IPS DF 4.7 (cell line): ENCODE measurements around the gene DCUN1D5.

ENCODE experiments used
- DNase-seq: peaks from one replicate; pipeline ENCODE4 v3.0.0-alpha.2; 2013; ENCODE audit warnings: low spot score; ENCODE audit errors: extremely low read depth

Gene DCUN1D5

GRCh38 chr11:103091801-103092524 is at the start of gene DCUN1D5:
DCUN1D5 (minus strand) TSS chr11:103092160; CDS start chr11:103091872, 288 bp downstream.
- DNase-seq = peak; percentile 89

DNA sequence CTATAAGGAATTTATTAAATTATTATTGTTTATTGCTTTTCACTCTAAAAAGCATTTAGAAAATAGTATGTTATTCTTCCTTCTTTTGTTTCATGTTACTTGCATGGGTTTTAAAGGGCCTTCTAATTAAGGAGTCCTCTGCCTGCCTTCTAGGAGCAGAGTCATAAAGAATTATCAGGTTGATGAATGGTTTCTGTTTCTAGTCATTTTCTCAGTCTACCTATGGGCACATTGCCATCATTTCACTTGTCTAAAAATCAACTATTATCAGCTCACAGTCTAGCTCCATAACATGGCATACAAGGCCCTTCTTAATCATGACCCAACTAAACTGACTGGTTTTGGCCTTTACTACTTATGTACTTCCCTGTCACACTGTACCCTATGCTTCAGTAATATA is 33.5 kb upstream of the DCUN1D5 start:
- DNase-seq = no peak

GRCh38 chr11:103114836-103115235 is 22.9 kb upstream of the DCUN1D5 start:
- no peak for DNase-seq

DNA sequence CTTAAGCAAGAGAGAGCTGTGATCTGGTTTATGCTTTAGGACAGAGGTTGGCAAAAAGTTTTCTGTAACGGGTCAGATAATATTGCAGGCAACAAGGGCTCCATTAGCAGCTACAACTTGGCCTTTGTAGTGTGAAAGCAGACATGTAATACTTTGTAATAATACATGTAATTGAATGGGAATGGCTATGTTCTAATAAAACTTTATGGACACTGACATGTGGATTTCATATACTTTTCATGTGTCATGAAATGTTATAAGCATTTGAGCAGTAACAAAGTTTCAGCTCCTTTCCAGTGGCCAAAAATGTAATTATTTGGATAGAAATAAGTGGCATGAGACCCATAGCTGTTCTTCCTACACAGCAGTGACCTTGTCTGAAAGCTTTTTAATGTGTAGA is 20.4 kb upstream of the DCUN1D5 start:
- DNase-seq = no peak

DNA sequence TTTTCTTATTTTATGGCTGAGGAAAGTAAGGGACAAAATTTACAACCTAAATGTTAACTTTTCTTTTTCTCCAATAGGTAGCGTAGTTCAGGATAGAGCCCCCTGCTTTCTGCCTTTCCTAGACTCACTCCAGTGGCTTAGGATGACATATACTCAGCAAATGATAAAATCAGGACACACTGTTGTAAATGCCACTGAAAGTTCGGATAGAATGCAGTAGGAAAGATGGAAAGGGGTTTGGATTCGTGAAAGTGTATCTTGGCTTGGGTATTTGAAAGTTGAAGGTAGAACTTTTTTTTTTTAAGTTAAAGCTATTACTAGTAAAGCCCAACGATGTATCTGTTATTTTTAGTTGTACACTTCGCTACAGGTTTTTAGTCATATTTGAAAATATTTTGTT is 19.4 kb upstream of the DCUN1D5 start:
- no peak for DNase-seq

- DNase-seq = no peak
Observed at GRCh38 chr11:103110391-103110790, 18.4 kb upstream of the DCUN1D5 start.

DNA sequence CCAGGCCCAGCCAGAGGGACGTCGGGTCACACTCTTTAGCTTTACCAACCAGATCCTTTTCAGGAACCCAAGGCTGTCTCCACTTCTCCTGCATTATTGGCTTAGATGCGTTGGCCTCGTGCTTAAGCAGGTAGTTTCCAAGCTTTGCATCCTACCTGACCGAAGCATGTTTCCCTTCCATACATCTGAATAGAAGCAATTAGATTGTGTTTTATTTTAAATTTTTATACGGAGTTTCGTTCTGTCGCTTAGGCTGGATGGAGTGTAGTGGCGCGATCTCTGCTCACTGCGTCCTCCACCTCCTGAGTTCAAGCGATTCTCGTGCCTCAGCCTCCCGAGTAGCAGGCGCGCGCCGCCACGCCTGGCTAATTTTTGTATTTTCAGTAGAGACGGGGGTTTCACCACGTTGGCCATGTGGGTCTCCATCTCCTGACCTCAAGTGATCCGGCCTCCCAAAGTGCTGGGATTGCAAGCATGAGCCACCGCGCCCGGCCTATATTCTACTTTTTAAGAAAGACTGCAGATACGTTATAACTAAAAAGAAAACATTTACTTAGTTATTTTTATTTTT is 17.9 kb upstream of the DCUN1D5 start:
- no peak for DNase-seq

DNA sequence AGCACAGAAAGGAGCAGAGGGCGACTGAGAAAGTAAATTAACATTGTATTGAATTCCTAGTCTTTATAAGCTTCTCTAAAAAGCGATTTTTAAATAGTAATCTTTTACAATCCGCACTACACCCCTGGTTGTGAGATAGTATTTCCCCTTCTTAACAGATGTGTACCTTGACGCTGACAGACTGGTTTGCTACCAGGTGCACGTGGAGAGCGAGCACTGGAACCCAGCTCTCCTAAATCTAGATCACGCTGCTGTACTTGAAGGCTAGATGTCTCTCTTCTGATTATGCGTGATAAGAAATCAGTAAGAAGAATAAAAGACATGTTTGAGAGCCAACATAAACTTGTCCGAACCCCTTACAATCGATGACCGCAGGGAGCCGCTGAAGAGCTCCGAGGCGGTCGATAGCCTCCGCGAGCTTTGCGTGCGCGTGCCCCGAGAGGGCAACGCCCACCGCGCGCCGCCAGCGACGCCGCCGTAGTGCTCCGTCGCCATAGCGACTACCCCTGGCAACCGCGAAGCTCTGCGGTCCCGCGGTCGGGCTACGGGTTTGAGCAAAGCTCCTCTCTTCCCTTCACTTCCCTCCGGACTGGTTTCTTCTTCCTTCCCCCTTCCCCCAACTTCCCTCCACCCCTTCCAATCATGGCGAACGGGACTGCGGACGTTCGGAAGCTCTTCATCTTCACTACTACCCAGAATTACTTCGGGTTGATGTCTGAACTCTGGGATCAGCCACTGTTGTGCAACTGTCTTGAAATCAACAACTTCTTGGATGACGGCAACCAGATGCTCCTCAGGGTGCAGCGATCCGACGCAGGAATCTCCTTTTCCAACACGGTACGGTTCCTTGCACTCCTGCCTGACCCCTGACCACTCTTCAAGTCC is 17.2 kb upstream of the DCUN1D5 start, which contains the start of gene DYNC2H1:
Gene DYNC2H1 (plus strand): TSS at position 494 of the 885 bp plus-strand sequence. CDS start 149 bp downstream, at position 643.
- peak; percentile 82 for DNase-seq

DNA sequence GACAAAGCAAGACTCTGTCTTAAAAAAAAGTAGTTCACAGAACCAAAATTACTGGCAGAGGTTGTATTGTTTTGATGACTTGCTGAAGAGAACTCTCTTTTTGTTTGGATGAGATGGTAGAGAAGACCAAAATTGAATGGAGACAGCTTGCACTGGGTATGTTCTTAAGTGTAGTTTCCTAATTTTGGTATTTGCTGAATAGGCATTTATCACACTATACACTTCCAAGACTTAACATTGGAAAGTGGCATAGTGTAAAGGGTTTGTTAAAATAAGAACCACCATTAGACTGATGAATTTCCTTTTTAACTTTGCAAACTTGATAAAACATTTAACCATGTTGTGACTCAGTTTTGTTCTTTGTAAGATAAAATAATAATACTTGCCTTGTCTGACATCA is 5.3 kb upstream of the DCUN1D5 start:
- no peak for DNase-seq

DNA sequence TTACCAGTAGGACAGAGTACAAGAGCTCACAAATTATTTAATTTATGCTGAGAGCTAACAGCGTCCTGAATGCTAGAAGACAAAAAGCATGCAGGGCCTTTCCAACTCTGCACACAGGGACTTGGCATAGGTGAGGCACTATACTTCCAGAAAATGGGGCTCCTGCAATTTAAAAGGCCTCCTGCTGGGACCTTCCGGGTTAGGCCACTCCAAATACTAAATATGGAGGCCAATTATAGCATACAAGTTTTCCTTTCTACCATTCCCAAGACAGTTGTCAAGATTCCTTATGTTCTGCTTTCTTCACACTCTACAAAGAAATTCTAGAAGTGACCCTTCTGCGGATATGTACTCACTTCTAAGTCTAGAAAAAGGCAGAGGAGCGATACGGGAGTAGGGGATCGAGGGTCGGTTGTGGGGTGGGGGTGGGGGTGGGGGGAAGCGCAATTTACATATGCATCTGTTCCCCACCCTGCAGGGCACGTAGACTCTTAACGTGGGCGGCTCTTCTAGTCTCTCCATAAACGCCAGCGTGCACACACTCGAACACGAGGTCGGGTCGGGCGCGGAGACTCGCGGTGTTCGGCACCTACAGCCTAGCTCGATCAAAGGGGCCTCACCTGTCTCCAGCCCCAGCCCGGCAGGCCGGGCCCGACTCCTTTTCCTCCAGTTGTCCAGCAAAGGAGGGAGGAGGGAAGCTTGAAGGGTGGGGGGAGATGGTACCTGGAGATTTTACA is 728 bp downstream of the DCUN1D5 start:
- no peak for DNase-seq

GRCh38 chr11:103086461-103086860 is 5.5 kb downstream of the DCUN1D5 start:
- DNase-seq = no peak

DNA sequence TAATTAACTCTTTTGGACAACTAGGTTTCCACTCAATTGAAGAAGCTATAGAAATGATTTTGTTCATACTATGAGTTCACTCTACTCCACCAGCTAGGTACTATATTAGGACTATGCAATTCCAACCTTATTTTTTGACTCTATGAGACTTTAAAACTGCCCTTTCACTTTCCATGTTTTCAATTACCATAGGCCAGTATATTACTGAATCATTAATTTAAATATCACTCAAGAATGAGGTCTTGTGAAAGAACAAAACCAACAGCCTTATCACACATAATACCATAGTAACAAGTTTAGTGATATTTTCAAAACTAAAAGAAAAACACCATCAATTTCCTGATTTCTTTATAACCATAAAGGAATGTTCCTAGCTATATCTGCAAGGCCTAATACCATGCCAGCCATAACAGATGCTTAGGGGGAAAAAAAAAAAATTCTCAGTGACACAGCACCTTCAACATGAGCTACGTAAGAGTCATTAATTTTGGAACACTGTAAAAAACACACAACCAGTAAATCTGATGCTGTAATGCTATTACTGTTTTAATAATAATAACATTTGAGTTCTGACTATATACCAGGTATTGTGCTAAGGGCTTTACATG is 6.1 kb downstream of the DCUN1D5 start:
- no peak for DNase-seq

DNA sequence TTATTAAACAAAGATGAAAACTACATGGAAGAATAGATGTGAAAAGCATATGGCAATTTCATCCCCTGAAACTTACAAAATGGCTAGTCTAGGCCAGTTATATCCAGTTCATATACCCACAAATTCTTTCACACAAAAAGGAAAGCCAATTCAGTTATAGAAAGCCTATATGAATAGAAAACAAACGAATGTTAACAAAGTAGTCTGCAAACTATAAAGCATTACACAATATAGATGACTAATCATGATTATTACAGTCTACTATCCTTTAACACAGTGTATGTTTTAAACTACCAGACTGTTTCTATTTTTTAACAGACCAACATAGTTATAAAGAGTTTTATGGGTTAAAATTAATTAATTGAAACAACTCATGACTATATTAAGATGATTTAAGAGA is 12.1 kb downstream of the DCUN1D5 start:
- no peak for DNase-seq

DNA sequence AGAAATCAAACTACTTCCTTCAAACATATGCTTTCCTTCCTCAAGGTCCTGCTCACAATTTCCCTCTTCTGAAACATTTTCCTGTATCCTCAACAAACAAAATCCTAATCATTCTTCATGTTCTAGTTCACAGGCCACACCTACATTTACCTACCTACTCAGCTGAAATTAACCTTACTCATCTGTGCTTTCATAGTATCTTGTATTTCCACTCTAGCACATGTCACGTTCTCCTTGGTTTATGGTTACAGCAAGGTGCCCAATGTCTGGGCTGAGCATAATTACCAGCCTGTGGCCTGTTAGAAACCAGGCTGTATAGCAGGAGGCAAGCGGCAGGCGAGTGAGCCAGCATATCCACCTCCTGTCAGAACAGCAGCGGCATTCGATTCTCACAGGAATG is 13.2 kb downstream of the DCUN1D5 start:
- DNase-seq = no peak

- DNase-seq = no peak
Observed at GRCh38 chr11:103077554-103077953, 14.4 kb downstream of the DCUN1D5 start.

DNA sequence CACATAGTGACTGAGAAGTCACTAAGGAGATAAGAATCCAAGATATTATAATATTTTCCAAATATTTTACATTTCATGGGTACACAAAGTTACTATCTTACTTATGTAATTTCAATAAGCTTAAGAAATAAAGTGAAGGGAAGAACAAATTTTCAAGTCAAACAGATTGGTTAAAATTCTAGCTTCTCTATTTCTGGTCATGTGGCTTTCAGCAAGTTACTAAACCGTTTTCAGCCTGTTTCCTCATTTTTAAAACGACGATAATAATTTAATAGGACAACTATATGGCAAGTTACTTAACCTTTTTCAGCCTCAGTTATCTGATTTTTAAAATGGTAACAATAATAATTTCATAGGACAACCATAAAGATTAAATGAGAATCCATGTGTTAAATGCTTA is 15.6 kb downstream of the DCUN1D5 start:
- DNase-seq = no peak

- DNase-seq = no peak
Observed at GRCh38 chr11:103071008-103071407, 21.0 kb downstream of the DCUN1D5 start.

GRCh38 chr11:103070142-103070541 is 21.8 kb downstream of the DCUN1D5 start:
- no peak for DNase-seq

- DNase-seq = no peak
Observed at GRCh38 chr11:103069367-103069766, 22.6 kb downstream of the DCUN1D5 start.

DNA sequence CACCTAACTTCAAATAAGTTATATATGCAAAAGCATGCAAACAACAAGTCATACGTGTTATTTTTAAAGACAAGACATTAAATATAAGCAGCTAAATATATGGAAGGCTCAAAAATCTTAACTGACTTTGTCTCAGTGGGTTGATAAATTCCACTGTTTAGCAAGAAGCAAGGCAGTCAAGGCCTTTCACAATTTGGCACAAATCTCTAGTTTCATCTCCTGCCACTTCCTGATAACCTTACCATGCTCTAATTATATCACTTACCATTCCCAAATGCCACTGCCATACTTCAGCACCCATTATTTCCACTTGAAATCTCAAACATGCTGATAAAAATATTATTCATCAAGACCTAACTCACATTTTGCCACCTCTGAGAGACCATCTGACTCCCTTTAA is 24.8 kb downstream of the DCUN1D5 start:
- no peak for DNase-seq

GRCh38 chr11:103061656-103062055 is 30.3 kb downstream of the DCUN1D5 start:
- no peak for DNase-seq
